Measurements from ENCODE around the gene PAQR9. TPM values are rescaled to one million over a fixed set of nuclear protein-coding genes. Genes with fewer than 3 reads are reported as not detected.

Gene PAQR9
- polyA plus RNA-seq, 3 donors: 0.44 to 0.60 (median 0.47) TPM

GRCh38 chr3:142952272-142953193 is 10.9 kb downstream of the PAQR9 start:
- DNase-seq (ENCODE audit: low read depth in 3 of 3, low spot score in 2 of 3): no peak

- DNase-seq (ENCODE audit: low read depth in 3 of 3, low spot score in 2 of 3): no peak
These were observed 11.7 kb downstream of the PAQR9 start for GRCh38 chr3:142951794-142952193.

- no peak for DNase-seq (ENCODE audit: low read depth in 3 of 3, low spot score in 2 of 3)
These were observed 12.5 kb downstream of the PAQR9 start for GRCh38 chr3:142950972-142951371.

GRCh38 chr3:142947799-142948575 is 15.5 kb downstream of the PAQR9 start:
- no peak for DNase-seq (ENCODE audit: low read depth in 3 of 3, low spot score in 2 of 3)

- no peak for DNase-seq (ENCODE audit: low read depth in 3 of 3, low spot score in 2 of 3)
These were observed 16.1 kb downstream of the PAQR9 start for GRCh38 chr3:142947352-142947751.

GRCh38 chr3:142946861-142947260 is 16.6 kb downstream of the PAQR9 start:
- no peak for DNase-seq (ENCODE audit: low read depth in 3 of 3, low spot score in 2 of 3)

GRCh38 chr3:142945023-142945422 is 18.5 kb downstream of the PAQR9 start:
- no peak for DNase-seq (ENCODE audit: low read depth in 3 of 3, low spot score in 2 of 3)

- no peak for DNase-seq (ENCODE audit: low read depth in 3 of 3, low spot score in 2 of 3)
These were observed 19.1 kb downstream of the PAQR9 start for GRCh38 chr3:142944342-142944741.

GRCh38 chr3:142943870-142944269 is 19.6 kb downstream of the PAQR9 start:
- no peak for DNase-seq (ENCODE audit: low read depth in 3 of 3, low spot score in 2 of 3)

- DNase-seq (ENCODE audit: low read depth in 3 of 3, low spot score in 2 of 3): no peak
These were observed 20.1 kb downstream of the PAQR9 start for GRCh38 chr3:142943349-142943748.

- no peak for DNase-seq (ENCODE audit: low read depth in 3 of 3, low spot score in 2 of 3)
These were observed 21.9 kb downstream of the PAQR9 start for GRCh38 chr3:142941373-142942123.

- no peak for DNase-seq (ENCODE audit: low read depth in 3 of 3, low spot score in 2 of 3)
These were observed 23.0 kb downstream of the PAQR9 start for GRCh38 chr3:142940472-142940871.

GRCh38 chr3:142940000-142940399 is 23.5 kb downstream of the PAQR9 start:
- DNase-seq (ENCODE audit: low read depth in 3 of 3, low spot score in 2 of 3): no peak

- DNase-seq (ENCODE audit: low read depth in 3 of 3, low spot score in 2 of 3): no peak
These were observed 27.5 kb downstream of the PAQR9 start for GRCh38 chr3:142935963-142936362.

GRCh38 chr3:142934887-142935269 is 28.6 kb downstream of the PAQR9 start:
- DNase-seq (ENCODE audit: low read depth in 3 of 3, low spot score in 2 of 3): no peak

GRCh38 chr3:142934128-142934886 is 29.2 kb downstream of the PAQR9 start:
- no peak for DNase-seq (ENCODE audit: low read depth in 3 of 3, low spot score in 2 of 3)

GRCh38 chr3:142931222-142931621 is 32.3 kb downstream of the PAQR9 start:
- DNase-seq (ENCODE audit: low read depth in 3 of 3, low spot score in 2 of 3): no peak

- no peak for DNase-seq (ENCODE audit: low read depth in 3 of 3, low spot score in 2 of 3)
These were observed 33.0 kb downstream of the PAQR9 start for GRCh38 chr3:142930463-142930862.

GRCh38 chr3:142929890-142930289 is 33.6 kb downstream of the PAQR9 start:
- no peak for DNase-seq (ENCODE audit: low read depth in 3 of 3, low spot score in 2 of 3)

GRCh38 chr3:142929109-142929508 is 34.4 kb downstream of the PAQR9 start:
- no peak for DNase-seq (ENCODE audit: low read depth in 3 of 3, low spot score in 2 of 3)

Measured in right renal cortex interstitium (tissue), 3 donors.